Measurements from ENCODE around the gene STXBP5.
A peak's percentile ranks its signal among the peaks of the same experiment; 100 is the strongest.

Gene STXBP5

GRCh38 chr6:147178355-147178754, 25.9 kb upstream of the STXBP5 start:
- DNase-seq (ENCODE audit: low read depth): no peak

- DNase-seq (ENCODE audit: low read depth): no peak
These were observed 24.4 kb upstream of the STXBP5 start for GRCh38 chr6:147179809-147180208.

GRCh38 chr6:147180926-147181325, 23.3 kb upstream of the STXBP5 start:
- DNase-seq (ENCODE audit: low read depth): no peak

- DNase-seq (ENCODE audit: low read depth): no peak
These were observed 19.8 kb upstream of the STXBP5 start for GRCh38 chr6:147184379-147184778.

GRCh38 chr6:147185216-147185615, 19.0 kb upstream of the STXBP5 start:
- no peak for DNase-seq (ENCODE audit: low read depth)

- DNase-seq (ENCODE audit: low read depth): no peak
These were observed 13.7 kb upstream of the STXBP5 start for GRCh38 chr6:147190556-147190955.

GRCh38 chr6:147192278-147192911, 11.8 kb upstream of the STXBP5 start:
- DNase-seq (ENCODE audit: low read depth): no peak

- peak; percentile 40 for DNase-seq (ENCODE audit: low read depth)
These were observed 9.4 kb upstream of the STXBP5 start for GRCh38 chr6:147194652-147195411.

- no peak for DNase-seq (ENCODE audit: low read depth)
These were observed 8.7 kb upstream of the STXBP5 start for GRCh38 chr6:147195510-147195909.

- DNase-seq (ENCODE audit: low read depth): no peak
These were observed 8.2 kb upstream of the STXBP5 start for GRCh38 chr6:147195987-147196386.

- no peak for DNase-seq (ENCODE audit: low read depth)
These were observed 3.5 kb upstream of the STXBP5 start for GRCh38 chr6:147200711-147201110.

- DNase-seq (ENCODE audit: low read depth): no peak
These were observed 2.2 kb upstream of the STXBP5 start for GRCh38 chr6:147201885-147202515.

GRCh38 chr6:147202516-147203310, 1.5 kb upstream of the STXBP5 start:
- peak; percentile 74 for DNase-seq (ENCODE audit: low read depth)

GRCh38 chr6:147203311-147204059, 732 bp upstream of the STXBP5 start:
- peak; percentile 47 for DNase-seq (ENCODE audit: low read depth)

- no peak for DNase-seq (ENCODE audit: low read depth)
These were observed 660 bp downstream of the STXBP5 start for GRCh38 chr6:147204843-147205311.

GRCh38 chr6:147205690-147206600, 1.7 kb downstream of the STXBP5 start:
- no peak for DNase-seq (ENCODE audit: low read depth)

- DNase-seq (ENCODE audit: low read depth): no peak
These were observed 3.1 kb downstream of the STXBP5 start for GRCh38 chr6:147207351-147207750.

- no peak for DNase-seq (ENCODE audit: low read depth)
These were observed 3.9 kb downstream of the STXBP5 start for GRCh38 chr6:147207837-147208754.

GRCh38 chr6:147209762-147210449, 5.7 kb downstream of the STXBP5 start:
- DNase-seq (ENCODE audit: low read depth): no peak
